ENCODE results near the gene SLC25A21.

GRCh38 chr14:36988989-36989388 lies 183.4 kb downstream of the SLC25A21 start:
- TF ChIP-seq TAF1 (IDR thresholded peaks at IDR 0.05; ENCODE audit: borderline replicate concordance, insufficient read depth, low read length) (no peak), REST (IDR thresholded peaks at IDR 0.05; ENCODE audit: insufficient read depth in 1 of 2, low read depth in 2 of 2, low read length in 2 of 2) (no peak), SIN3A (IDR thresholded peaks at IDR 0.05; ENCODE audit: borderline replicate concordance, insufficient read depth, low read length) (no peak), POLR2AphosphoS5 (IDR thresholded peaks at IDR 0.05; ENCODE audit: low read depth, low read length) (no peak), FOXP2 (optimal IDR thresholded peaks at IDR 0.05; ENCODE audit: borderline replicate concordance, extremely low read depth, extremely low read length, insufficient read depth) (no peak)
